ENCODE data around the gene CHST3.
"Not testable (repeated sequence)": the region's sequence is repeated elsewhere in the genome, so short reads cannot be mapped to it uniquely, and the experiment has no call there.

Gene CHST3

GRCh38 chr10:71950683-71951082 is 13.5 kb upstream of the CHST3 start:
- DNase-seq = no peak

DNA sequence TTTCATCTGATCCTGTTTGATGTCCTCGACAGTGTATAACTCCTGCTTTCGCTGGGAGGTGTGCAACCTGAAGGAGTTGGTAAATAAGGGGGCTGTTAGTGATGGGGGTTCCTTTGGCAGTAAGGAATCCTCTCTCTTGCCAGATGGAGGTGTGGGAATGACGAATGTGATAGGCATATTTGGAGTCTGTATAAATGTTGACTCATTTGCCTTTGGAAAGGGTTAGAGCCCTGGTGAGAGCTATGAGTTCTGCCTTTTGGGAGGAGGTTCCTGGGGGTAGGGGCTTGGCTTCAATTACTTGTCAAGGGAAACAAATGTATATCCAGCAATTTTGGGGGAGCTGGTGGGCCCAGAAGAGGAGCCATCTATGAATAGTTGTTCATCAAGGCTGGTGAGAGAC is 11.4 kb upstream of the CHST3 start:
- no peak for DNase-seq

DNA sequence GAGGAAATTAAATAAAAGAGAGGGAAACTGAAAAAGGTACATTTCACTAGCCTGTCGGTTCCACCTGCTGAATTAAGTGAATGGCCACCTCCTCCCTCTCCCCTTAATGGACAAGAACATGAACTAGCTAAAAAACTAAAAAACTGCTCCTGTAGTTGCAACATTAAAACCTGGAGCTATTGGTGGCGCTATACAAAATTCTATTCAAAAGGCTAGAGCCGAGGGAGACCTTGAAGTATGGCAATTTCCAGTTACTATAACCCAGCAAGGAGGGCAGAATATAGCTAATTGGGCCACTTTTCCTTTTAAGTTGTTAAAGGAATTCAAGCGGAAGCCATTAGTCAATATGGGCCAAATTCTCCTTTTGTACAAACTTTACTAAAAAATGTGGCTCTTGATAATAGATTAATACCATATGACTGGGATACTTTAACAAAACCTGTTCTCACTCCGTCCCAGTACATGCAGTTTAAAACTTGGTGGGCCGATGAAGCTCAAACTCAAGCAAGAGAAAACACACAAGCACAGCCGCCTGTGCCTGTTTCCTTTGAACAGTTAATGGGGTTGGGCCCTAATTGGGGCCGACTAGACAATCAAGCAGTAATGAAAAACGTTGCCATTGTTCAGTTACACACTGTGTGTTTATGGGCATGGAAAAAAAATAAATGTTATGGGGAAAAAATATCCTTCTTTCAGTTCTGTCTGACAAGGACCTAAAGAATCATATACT is 6.5 kb upstream of the CHST3 start:
- DNase-seq = no peak

GRCh38 chr10:71959526-71959925 is 4.7 kb upstream of the CHST3 start:
- DNase-seq = no peak

DNA sequence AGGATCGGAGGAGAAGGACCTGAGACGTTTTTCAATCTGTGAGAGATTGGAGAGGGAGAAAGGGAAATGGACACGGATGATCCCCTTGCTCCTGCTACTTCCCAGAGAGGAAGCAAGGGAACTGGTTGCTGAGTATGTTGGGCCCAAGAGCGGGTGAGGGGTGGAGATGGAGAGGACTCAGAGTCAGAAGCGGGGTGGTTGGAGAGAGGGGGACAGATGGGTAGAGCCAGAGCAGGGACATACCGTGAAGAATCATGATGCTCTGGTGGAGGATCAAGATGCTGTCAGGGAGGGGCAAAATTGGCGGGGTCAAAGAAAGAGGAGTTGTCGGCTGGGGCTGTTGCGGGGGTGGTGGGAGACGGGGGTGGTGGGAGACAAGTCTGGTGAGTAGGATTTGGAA is 2.4 kb upstream of the CHST3 start:
- DNase-seq = no peak

- DNase-seq = no peak
Measured at GRCh38 chr10:71962901-71963300, 1.3 kb upstream of the CHST3 start.

DNA sequence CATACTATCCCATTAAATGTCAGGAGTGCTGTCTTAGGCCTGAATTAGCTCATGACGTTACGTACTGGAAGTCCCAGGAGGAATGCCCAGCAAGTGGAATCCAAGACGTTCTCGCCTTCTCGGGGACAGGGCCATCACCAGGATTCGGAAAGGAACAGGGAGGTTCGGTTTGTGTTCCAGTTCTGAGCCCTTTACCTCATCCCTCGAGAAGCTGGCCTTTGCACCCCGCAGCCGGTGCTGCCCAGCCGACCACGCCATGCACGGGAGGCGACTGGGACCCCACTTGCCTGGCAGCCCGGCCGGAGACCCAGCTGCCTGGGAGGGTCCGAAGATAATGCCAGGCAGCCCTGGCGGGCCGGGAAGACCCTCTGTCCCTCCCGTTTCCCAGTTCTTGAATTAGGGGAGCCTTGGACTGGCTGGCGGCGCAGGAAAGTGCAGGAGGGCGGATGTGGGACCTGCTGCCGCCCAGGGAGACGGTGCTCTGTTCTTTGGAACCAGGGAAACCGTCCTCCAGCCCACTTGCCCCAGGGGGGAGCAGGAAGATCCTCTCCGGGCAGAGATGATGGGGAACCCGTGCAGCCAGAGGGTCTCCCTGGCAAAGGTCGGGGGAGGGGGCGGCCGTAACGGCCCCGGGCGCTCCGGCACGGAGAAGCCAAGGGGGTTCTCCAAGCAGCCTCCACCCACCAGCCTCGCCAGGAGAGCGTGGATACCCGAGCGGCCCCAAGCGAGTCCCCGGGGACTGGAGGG is 671 bp upstream of the CHST3 start:
- DNase-seq = no peak

DNA sequence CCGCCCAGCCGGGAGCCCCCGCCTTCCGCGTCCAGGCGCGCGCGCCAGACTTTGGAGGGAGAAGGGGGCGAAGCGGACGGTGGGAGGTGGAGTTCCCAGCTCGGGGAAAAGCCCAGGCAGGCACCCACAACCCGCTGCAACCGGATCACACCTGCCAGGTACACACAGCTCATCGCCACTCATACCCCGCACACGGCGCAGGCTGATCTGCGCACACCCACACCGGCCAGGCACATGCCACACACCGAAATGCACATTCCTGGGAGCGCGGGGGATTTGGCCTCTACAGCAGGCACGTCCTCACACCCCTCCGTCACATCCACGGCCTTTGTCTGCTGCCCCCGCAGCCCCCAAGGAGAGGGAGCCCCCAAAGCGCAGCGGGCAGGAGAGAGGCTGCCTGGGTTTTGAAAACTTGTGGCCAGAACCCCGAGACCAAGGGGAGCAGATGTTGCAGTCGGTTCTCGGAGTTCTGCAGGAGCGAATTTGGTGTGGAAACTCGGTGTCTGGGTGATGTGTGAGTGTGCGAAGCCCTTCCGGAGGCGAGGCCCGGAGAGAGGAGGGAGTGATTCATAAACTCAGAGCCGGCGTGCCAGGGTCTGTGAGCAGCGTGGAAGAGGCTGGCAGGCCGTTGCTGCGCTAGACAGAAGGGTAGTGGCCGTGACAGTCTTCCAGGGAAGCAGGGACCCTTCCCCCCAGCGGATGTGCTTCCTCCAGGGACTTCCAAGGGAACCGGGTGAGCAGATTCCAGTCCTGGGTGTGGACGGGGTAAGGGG is 734 bp downstream of the CHST3 start:
- DNase-seq = peak in 1 of 2 donors; percentile 41

- no peak for DNase-seq
Measured at GRCh38 chr10:71965623-71966022, 1.4 kb downstream of the CHST3 start.

DNA sequence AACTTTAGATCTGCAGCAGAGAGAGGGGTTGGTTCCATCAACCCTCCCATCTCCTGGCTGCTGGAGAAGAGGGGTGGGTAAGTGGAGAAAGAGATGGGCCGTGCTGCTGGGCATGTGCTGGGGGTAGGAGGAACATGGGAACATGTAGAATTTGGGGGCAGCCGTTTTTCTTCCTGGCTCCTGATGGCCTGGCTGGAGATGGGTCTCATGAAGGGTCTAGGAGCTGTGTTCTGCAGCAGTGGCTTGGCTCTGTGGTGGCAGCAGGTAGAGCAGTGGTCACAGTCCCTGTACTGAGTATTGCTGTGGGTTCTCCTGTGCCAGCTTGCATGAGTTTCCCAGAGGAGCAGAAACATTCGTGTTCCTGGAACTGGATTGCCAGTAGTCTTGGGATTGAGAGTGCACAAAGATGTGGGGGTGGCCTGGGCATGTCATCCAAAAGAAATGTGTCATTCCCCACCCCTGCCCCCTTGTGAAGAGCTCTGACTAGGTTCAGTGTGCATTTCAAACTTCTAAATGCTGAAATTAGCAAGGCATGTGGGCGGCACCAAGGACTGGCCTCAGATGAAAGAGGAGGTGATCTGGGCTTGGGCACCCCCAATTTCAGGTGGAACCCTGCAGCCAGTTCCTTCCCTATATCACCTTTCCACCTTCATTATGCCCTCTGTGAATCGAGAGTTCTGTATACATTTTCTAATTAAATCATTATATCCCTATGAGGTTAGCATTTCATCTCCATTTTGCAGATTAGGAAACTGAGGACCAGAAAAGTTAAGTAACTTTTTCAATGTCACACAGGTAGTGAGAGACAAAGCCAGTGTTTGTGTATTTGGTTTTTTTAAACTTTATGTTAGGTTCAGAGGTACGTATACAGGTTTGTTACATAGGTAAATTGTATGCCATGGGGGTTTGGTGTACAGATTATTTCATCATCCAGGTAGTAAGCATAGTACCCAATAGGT is 2.1 kb downstream of the CHST3 start:
- no peak for DNase-seq

DNA sequence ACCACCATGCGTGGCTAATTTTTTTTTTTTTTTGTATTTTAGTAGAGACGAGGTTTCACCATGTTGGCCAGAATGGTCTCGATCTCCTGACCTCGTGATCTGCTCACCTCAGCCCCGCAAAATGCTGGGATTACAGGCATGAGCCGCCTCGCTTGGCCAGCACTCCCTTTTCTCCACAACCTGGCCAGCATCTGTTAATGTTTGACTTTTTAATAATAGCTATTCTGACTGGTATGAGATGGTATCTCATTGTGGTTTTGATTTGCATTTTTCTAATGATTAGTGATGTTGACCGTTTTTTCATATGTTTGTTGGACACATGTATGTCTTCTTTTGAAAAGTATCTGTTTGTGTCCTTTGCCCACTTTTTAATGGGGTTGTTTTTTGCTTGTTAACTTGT is 3.8 kb downstream of the CHST3 start:
- not testable (repeated sequence) for DNase-seq

GRCh38 chr10:71968553-71969474 is 4.6 kb downstream of the CHST3 start:
- no peak for DNase-seq

GRCh38 chr10:71969929-71970328 is 5.7 kb downstream of the CHST3 start:
- no peak for DNase-seq

DNA sequence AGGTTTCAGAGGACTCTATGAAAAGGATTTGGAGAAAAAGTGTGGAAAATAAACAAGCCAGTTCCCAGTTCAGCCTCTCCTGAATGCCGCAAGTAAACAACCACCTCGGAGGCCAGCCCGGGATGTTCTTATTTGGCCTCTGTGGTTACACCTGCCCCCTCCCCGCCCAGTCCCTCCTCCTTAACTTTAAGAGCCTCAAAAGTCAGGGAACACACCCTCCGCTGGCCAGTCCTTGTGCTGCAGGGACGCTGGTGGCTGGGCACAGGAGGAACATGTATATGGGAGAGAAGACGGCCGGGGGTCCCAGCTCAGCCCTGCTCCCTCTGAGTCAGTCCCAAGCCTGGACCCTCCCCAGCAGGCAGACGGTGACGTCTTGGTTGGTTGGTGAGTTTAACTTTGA is 6.1 kb downstream of the CHST3 start:
- DNase-seq = no peak

DNA sequence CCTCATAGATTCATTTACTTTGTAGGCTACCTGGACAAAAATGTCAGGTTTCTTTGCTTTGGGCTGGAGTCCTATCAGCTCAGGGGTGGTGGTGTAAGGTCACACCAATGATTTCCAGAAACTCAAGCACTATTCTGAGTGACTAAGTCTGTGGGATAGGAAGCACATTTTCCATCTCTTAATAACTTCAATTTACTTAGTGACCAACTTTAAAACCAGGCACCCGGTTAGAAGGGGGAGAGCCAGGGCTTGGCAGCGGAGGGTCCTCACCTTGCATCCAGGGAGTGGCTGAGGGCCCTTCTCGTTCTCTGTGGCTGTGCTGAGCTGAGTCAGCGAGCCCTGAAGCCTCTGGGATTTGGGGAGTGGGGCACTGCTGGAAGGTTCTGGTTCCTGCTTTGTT is 6.7 kb downstream of the CHST3 start:
- DNase-seq = no peak

- no peak for DNase-seq
Measured at GRCh38 chr10:71971311-71971731, 7.1 kb downstream of the CHST3 start.

DNA sequence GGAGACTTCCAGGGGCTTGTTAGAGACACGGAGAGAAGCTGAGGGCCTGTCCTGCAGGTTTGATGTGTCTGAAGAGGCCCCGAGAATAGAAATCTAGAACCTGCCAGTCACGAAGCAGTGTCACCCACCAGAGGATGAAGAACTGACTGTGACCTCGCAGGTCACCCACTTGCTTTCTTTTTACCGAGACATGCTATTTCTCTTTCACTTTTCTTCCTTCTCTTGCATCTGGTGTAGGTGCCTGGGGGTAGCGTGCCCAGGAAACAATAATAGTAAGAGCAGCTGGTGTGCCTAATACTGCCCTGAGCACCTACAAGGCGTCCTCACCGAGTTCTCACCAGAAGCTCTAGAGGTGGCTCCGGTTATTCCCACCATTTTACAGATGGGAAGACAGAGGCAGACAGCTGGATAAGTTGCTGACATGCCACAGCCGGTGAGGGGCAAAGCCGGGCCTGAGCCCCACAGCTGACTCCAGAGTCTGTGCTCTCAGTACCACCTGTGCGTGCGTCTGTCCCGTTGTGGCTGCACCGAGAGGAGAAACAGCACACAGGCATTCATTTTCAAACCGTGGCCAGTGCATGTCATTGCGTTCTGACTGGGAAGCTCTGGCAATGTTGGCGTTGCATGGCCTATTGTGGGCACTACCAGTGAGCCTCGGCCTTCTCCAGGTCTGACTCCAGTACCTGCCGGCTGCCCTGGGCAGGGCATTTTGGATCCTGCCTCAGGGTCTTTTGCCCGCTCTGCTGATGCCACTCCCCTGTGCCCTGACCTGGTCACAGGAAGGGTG is 7.8 kb downstream of the CHST3 start:
- DNase-seq = no peak

DNA sequence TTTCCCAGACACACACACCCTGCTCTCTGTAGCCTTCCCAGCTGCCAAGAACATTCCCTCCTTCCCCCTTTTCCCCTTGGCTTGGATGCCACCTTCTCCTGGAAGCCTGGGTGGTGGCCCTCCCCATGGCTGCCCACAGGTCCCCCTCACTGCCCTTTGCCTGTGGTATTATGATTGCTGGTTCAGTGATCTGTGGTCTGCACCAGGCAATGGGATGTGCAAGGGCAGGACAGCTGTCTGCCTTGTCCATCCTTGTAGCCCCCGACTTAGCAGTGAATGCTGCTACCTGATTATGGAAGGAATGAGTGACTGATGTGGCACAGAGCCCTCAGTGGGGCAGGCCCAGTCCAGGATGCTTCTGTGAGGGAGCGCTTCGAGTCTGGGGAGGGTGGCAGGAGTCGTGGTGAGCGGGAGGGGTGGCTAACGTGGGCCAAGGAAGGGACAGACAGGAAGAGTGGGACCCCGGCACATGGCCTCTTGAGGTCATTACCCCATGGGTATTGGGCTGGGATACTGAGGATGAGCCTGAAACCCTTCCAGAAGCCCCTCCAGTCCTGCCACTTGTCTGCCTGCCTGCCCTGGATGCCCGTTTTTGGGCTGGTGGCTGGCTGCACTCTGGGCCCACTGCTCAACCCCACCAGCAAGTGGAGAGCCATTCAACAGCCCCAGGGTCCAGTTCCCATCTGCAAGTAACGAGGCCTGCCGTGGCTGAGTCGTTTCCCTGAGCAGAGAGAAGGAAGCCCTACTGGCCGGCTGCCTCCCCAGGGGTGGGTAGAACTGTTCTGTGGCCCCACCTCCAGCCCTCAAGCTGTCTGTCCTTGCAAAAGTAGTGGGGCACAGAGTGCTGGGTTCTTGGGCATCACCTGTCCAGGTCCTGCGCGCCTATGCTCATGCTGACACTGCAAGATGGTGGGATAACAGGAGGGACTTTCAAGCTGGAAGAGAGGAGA is 8.8 kb downstream of the CHST3 start:
- DNase-seq = no peak

- no peak for DNase-seq
Measured at GRCh38 chr10:71973777-71974488, 9.7 kb downstream of the CHST3 start.

All from stimulated activated CD4-positive, alpha-beta T cell treated with anti-CD3 and anti-CD28 coated beads, Interleukin-2, amount 100 ng/mL, for 48 hours (primary cell).